Neuron (in vitro differentiated cells): ENCODE results near the gene C7.
"Not testable (repeated sequence)": the region's sequence is repeated elsewhere in the genome, so short reads cannot be mapped to it uniquely, and the experiment has no call there.

Experiments
- H2AFZ ChIP-seq: one replicate; pipeline ENCODE4 v1.6.1; 2013; ENCODE audit warnings: low read depth, mild to moderate bottlenecking, inconsistent platforms, low read length, moderate library complexity
- H3K27me3 ChIP-seq: one replicate; pipeline ENCODE4 v1.6.1; 2013; ENCODE audit warnings: low read length; ENCODE audit not compliant: insufficient read depth
- H3K36me3 ChIP-seq: one replicate; pipeline ENCODE4 v1.6.1; 2013; ENCODE audit warnings: low read length; ENCODE audit not compliant: insufficient read depth
- H3K4me1 ChIP-seq: one replicate; pipeline ENCODE4 v1.6.1; 2013; ENCODE audit warnings: low read length; ENCODE audit not compliant: insufficient read depth
- H3K4me3 ChIP-seq: 2 replicates; pipeline ENCODE4 v1.5.1; 2013; ENCODE audit warnings: mild to moderate bottlenecking, low read length, moderate library complexity
- H3K9me3 ChIP-seq: one replicate; pipeline ENCODE4 v1.6.1; 2013; ENCODE audit warnings: low read length

The C7 gene

GRCh38 chr5:40895440-40896425, 13.6 kb upstream of the C7 start:
- not testable (repeated sequence) for H3K4me3 ChIP-seq

GRCh38 chr5:40904205-40904993, 4.9 kb upstream of the C7 start:
- H3K27me3 ChIP-seq: no peaks in the 10 kb centered on the region
- no peak overlapping the region for H2AFZ ChIP-seq
- H3K9me3 ChIP-seq: no peaks in the 10 kb centered on the region
- H3K36me3 ChIP-seq: no peaks in the 10 kb centered on the region
- H3K4me3 ChIP-seq: no peak overlapping the region
- no peaks in the 10 kb centered on the region for H3K4me1 ChIP-seq

More at GRCh38 chr5:40895440-40896425, 13.6 kb upstream of the C7 start:
- not testable (repeated sequence) for H3K27me3 ChIP-seq, H2AFZ ChIP-seq, H3K9me3 ChIP-seq, H3K36me3 ChIP-seq, H3K4me1 ChIP-seq

- no peaks in the 10 kb centered on the region for H3K4me1 ChIP-seq
Measured at GRCh38 chr5:40904994-40905306, 4.3 kb upstream of the C7 start.

GRCh38 chr5:40906351-40906751, 2.9 kb upstream of the C7 start:
- H3K36me3 ChIP-seq: no peaks in the 10 kb centered on the region
- no peaks in the 10 kb centered on the region for H3K4me1 ChIP-seq
- H3K27me3 ChIP-seq: no peaks in the 10 kb centered on the region

More at GRCh38 chr5:40904994-40905306, 4.3 kb upstream of the C7 start:
- Histone ChIP-seq H2AFZ (no peak overlapping the region), H3K4me3 (no peak overlapping the region), H3K27me3 (no peaks in the 10 kb centered on the region), H3K9me3 (no peaks in the 10 kb centered on the region), H3K36me3 (no peaks in the 10 kb centered on the region)

GRCh38 chr5:40909723-40910122, 426 bp downstream of the C7 start:
- no peaks in the 10 kb centered on the region for H3K9me3 ChIP-seq
- no peak overlapping the region for H2AFZ ChIP-seq
- H3K4me1 ChIP-seq: no peaks in the 10 kb centered on the region
- no peaks in the 10 kb centered on the region for H3K36me3 ChIP-seq
- H3K27me3 ChIP-seq: no peaks in the 10 kb centered on the region
- no peak overlapping the region for H3K4me3 ChIP-seq

More at GRCh38 chr5:40906351-40906751, 2.9 kb upstream of the C7 start:
- Histone ChIP-seq H2AFZ (no peak overlapping the region), H3K4me3 (no peak overlapping the region), H3K9me3 (no peaks in the 10 kb centered on the region)

- no peaks in the 10 kb centered on the region for H3K36me3 ChIP-seq
- H3K4me1 ChIP-seq: no peaks in the 10 kb centered on the region
- no peak overlapping the region for H3K4me3 ChIP-seq
- no peaks in the 10 kb centered on the region for H3K9me3 ChIP-seq
- no peak overlapping the region for H2AFZ ChIP-seq
- no peaks in the 10 kb centered on the region for H3K27me3 ChIP-seq
Measured at GRCh38 chr5:40911266-40911665, 2.0 kb downstream of the C7 start.

- Histone ChIP-seq H2AFZ (no peak overlapping the region), H3K4me3 (no peak overlapping the region), H3K4me1 (no peaks in the 10 kb centered on the region), H3K9me3 (no peaks in the 10 kb centered on the region), H3K27me3 (no peaks in the 10 kb centered on the region), H3K36me3 (no peaks in the 10 kb centered on the region)
Measured at GRCh38 chr5:40914835-40915234, 5.5 kb downstream of the C7 start.

GRCh38 chr5:40915341-40915926, 6.1 kb downstream of the C7 start:
- no peak overlapping the region for H3K4me3 ChIP-seq

GRCh38 chr5:40916226-40916625, 6.9 kb downstream of the C7 start:
- H3K4me3 ChIP-seq: no peak overlapping the region
- no peaks in the 10 kb centered on the region for H3K9me3 ChIP-seq
- H3K27me3 ChIP-seq: no peaks in the 10 kb centered on the region
- no peaks in the 10 kb centered on the region for H3K36me3 ChIP-seq
- no peak overlapping the region for H2AFZ ChIP-seq
- no peaks in the 10 kb centered on the region for H3K4me1 ChIP-seq

More at GRCh38 chr5:40915341-40915926, 6.1 kb downstream of the C7 start:
- Histone ChIP-seq H3K4me1 (no peaks in the 10 kb centered on the region), H2AFZ (no peak overlapping the region), H3K27me3 (no peaks in the 10 kb centered on the region), H3K36me3 (no peaks in the 10 kb centered on the region), H3K9me3 (no peaks in the 10 kb centered on the region)

- no peaks in the 10 kb centered on the region for H3K9me3 ChIP-seq
- H3K4me3 ChIP-seq: no peak overlapping the region
Measured at GRCh38 chr5:40928886-40929448, 19.7 kb downstream of the C7 start.

GRCh38 chr5:40932766-40933165, 23.5 kb downstream of the C7 start:
- H3K4me3 ChIP-seq: no peak overlapping the region
- H3K9me3 ChIP-seq: no peaks in the 10 kb centered on the region
- H3K4me1 ChIP-seq: no peaks in the 10 kb centered on the region
- H3K36me3 ChIP-seq: no peaks in the 10 kb centered on the region
- no peaks in the 10 kb centered on the region for H3K27me3 ChIP-seq
- H2AFZ ChIP-seq: no peak overlapping the region

More at GRCh38 chr5:40928886-40929448, 19.7 kb downstream of the C7 start:
- H3K4me1 ChIP-seq: no peaks in the 10 kb centered on the region
- no peaks in the 10 kb centered on the region for H3K36me3 ChIP-seq
- no peak overlapping the region for H2AFZ ChIP-seq
- H3K27me3 ChIP-seq: no peaks in the 10 kb centered on the region

GRCh38 chr5:40937075-40937474, 27.8 kb downstream of the C7 start:
- no peaks in the 10 kb centered on the region for H3K27me3 ChIP-seq
- no peaks in the 10 kb centered on the region for H3K9me3 ChIP-seq
- H3K4me3 ChIP-seq: no peak overlapping the region
- H3K36me3 ChIP-seq: no peaks in the 10 kb centered on the region
- no peak overlapping the region for H2AFZ ChIP-seq
- no peaks in the 10 kb centered on the region for H3K4me1 ChIP-seq

- H3K36me3 ChIP-seq: no peaks in the 10 kb centered on the region
- no peak overlapping the region for H3K4me3 ChIP-seq
- H3K27me3 ChIP-seq: no peaks in the 10 kb centered on the region
- no peaks in the 10 kb centered on the region for H3K9me3 ChIP-seq
- H2AFZ ChIP-seq: no peak overlapping the region
- peaks cover 4% of the 10 kb centered on the region for H3K4me1 ChIP-seq
Measured at GRCh38 chr5:40939753-40940152, 30.5 kb downstream of the C7 start.
